OCI-LY7 (cell line): Measurements from ENCODE around the gene TOM1L2.

Experiments used
- CTCF ChIP-seq: fragments of 200-600 bp; sonication (generic); conservative IDR thresholded peaks from 2 replicates; pipeline ENCODE4 v1.5.1; 2014; ENCODE audit warnings: mild to moderate bottlenecking, antibody characterized with exemption, low read length, moderate library complexity, mixed read lengths
- EZH2phosphoT487 ChIP-seq: fragments of 200-600 bp; sonication (generic); IDR thresholded peaks from 2 replicates; pipeline ENCODE4 v1.6.1; 2018; ENCODE audit warnings: low read depth, borderline replicate concordance, mild to moderate bottlenecking, mixed run types, antibody characterized with exemption, low read length, moderate library complexity, mixed read lengths

- TF ChIP-seq EZH2phosphoT487 (no peak), CTCF (no peak)
These were observed 171.6 kb downstream of the TOM1L2 start for GRCh38 chr17:17800504-17801021.
